Right lung (tissue), 5 donors: ENCODE measurements around the gene ZER1. TPM values are rescaled to one million over a fixed set of nuclear protein-coding genes. Genes with fewer than 3 reads are reported as not detected.
A peak's percentile ranks its signal among the peaks of the same experiment; 100 is the strongest.

Experiments used
- DNase-seq, 2 donors: peaks; one replicate each; pipeline ENCODE4 v3.0.0-alpha.2; 2013
- polyA plus RNA-seq, 5 donors: library from polyadenylated mRNA; unstranded; fragments of 120-200 nt; gene quantifications; one replicate each; pipeline versions ENCODE4 v1.2.1 to v1.2.3, GENCODE V29; 2013; ENCODE audit warnings: inconsistent platforms in 1 of 5, low replicate concordance in 1 of 5; ENCODE audit not compliant: insufficient read length in 5 of 5, insufficient read depth in 1 of 5

The ZER1 gene
- polyA plus RNA-seq, 5 donors: 20.4 to 32.3 (median 28.7) TPM

DNA sequence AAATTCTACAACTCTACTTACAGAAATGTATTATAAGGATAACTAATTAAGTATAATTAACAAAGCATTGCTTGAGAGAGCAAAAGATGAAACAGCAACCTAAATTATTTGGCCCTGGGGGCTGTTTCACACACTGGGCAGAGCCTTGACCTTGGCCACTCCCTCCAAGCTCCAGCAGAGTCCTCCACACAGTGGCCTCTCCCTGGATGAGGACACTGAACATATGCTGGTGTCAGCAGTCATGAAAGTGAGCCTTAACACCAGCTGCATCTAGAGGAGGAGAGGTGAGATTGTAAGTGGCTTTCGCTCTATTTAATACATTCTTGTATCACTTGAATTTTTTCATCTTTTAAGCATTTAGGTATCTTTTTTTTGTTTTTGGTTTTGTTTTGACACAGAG is 24.5 kb downstream of the ZER1 start:
- DNase-seq: no peak

DNA sequence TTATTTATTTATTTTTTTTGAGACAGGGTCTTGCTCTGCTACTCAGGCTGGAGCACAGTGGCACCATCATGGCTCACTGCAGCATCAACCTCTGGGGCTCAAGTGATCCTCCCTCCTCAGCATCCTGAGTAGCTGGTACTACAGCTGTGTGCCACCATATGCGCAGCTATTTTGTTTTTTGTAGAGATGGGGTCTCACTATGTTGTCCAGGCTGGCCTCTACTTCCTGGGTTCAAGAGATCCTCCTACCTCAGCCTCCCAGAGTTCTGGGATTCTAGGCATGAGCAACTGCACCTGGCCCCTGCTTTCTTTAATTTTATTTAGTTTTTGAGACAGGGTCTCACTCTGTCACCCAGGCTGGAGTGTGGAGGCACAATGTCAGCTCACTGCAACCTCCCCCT is 28.3 kb downstream of the ZER1 start:
- DNase-seq: no peak

DNA sequence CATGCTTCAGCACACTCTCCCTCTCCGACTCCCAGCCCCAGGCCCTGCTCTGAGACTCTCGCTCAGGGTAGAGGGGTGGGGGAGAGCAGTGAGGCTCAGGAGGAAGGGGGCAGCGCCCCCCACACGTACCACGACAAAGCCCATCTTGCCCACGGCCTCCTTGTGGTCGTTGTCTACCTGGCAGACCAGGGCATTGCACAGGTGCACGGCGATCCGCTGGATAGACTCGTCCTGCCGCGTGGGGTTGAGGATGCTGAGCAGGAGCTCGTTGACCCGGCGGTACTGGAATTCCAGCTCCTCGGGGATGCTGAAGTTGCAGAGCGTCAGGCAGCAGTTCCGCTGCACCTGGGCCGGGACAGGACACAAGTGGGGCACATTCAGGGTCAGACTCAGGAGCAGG is 29.3 kb downstream of the ZER1 start:
- no peak for DNase-seq

DNA sequence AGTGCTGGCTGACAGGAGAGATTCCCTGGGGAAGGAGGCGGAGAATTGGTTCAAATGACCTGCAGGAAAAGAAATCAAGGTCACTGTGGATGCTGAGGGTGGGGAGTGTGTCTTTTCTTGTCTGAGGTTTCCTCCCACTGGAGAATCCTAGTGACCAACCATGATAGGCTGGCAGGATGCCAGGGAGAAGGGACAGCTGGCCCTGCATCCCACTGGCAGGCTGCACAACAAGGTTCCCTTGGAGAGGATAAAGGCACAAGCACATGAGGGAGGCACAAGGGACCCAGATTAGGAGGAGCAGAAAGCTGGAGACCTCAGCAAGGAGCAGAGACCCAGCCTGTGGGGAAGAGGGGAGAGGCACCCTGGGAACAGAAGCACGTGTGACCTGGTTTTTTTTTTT is 36.4 kb downstream of the ZER1 start:
- DNase-seq: no peak

DNA sequence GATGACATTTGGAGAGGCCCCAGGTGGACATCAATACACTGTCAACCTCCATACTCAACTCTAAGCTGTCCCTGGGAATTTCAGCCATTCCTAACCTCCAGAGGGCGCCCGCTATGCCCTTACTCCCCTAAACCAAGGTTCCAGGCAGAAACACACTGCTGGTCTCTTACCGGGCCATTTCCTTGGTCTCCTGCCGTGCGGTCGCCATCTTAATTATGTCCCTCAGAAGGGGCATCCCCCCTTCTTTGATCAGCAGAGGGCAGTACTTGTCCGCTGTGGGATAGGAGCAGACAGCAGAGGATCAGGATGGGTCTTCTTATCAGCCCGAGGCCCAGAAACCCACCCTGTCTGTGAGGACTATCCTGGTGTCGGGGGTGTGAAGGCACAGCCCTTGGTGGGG is 38.5 kb downstream of the ZER1 start:
- peak; percentile 44 to 60 for DNase-seq

DNA sequence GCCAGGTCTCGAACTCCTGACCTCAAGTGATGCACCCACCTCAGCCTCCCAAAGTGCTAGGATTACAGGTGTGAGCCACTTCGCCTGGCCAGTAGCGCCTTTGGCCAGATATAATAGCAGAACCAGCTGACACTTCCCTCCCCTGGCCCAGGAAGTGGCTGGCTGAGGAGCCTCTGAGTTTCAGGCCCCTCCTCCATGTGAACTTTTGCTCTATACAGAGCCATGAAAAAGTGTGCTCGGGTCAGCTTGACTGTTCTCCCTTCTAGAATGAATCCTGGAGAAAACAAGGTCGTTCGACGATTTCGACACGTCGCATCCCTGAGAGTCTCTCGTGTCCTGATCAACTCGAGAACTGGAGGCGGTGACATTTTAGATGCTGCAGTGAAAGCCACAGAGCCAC is 39.2 kb downstream of the ZER1 start:
- no peak for DNase-seq

DNA sequence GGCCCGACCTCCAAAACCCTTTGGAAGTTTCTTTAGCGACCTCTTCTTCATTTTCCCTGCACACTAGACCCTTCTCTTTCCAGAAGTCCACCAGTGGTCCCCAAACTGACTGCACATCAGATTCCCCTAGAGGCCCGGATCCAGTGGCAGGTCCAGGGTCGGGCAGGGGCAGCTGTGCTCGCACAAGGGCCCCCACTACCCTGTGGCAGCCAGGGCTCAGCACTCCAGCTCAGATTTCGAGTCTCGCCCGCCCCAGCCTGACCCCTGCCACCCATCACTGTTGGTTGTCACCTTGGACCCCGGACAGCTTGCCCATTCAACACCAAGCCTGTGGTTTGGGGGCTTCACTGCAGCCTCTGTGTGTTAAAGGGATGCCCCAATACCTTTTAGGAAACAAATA is 40.0 kb downstream of the ZER1 start:
- DNase-seq: no peak

DNA sequence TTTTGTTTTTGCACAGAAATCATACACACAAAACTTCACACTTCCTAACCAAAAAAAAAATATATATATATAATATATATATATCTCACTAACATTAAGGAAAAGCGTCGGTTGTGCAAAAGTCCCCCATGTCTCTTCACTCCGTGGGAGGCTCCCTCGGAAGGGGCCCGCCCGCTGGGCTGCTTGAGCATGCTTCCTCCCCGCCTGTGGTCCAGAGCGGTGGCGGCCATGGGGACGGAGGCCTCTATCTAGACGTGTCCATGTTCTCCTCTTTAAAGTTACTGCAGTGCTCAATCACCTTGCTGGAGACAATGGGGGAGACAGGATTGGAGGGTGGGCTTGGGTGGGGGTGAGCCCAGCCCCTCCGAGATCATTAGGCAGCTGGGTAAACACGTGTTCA is 40.6 kb downstream of the ZER1 start:
- DNase-seq: no peak

DNA sequence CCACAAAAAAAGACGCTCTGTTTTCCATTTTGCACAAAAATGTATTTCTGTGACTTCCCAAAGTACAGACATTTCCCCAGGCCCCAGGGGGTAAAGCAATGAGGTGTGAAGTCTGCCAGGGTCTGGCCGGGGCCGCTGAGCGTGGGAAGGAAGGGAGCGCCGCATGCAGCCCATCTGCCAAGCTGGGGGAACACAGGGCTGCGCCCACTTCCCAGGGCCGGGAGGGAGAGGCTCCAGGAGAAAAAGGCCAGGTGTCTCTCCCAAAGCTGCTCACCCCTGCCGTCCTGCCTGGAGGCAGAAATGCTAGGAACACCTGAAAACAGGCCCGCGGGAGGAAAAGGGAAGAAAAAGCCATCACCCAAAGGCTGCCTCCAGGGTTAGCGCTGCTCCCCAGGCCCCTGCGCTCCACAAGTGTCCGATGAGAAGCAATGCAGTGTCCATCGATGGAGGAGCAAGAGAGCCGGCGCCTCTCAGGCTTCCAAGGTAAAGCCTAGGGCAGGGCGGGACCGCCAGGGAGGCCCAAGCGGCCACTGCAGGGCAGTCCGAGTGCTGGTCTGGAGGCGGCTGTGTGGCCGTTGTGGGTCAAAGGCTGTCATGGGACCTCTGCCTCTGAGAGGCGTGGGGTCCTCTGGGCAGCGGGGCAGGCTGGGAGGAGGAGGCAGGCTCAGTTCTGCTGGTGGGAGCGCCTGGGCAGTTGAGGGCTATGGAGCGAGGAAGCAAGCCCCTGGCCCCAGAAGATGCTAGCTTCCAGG is 41.8 kb downstream of the ZER1 start:
- no peak for DNase-seq

DNA sequence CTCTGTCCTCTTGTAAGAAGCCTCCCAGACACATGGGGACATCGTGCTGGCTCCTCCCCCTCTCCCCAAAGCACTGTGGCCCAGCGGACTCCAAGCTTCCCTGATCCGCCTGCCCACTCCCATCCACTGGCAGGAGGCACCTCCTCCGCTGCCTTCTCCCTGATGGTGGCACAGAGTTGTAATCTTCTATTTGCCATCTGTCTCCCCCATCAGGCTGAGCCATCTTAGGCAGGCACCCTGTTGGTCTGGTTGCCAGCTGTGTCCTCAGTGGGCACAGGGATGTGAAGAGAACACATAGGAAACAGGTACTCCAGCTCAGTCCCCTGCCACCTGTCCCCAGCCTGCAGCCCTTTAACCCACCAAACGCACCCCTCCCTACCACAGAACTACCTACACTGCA is 42.4 kb downstream of the ZER1 start:
- DNase-seq: no peak

DNA sequence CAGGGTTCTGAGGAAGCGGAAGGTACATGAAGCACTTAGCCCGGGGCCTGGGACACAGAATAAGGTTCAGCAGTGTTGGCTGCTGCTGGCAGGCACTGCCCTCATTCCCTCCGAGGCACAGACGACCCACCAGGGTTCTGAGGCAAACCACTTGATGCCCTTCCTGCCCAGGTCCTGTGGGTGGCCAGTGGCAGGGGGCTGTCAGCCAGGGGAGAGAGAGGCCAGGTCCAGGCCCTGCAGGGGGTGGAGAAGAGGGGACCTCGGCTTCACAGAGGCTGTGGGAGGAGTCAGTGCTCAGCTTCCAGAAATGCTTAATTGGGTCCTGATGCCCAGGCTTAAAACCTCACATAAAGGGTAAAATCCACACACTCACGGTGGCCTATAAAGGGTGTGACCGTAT is 43.4 kb downstream of the ZER1 start:
- no peak for DNase-seq

DNA sequence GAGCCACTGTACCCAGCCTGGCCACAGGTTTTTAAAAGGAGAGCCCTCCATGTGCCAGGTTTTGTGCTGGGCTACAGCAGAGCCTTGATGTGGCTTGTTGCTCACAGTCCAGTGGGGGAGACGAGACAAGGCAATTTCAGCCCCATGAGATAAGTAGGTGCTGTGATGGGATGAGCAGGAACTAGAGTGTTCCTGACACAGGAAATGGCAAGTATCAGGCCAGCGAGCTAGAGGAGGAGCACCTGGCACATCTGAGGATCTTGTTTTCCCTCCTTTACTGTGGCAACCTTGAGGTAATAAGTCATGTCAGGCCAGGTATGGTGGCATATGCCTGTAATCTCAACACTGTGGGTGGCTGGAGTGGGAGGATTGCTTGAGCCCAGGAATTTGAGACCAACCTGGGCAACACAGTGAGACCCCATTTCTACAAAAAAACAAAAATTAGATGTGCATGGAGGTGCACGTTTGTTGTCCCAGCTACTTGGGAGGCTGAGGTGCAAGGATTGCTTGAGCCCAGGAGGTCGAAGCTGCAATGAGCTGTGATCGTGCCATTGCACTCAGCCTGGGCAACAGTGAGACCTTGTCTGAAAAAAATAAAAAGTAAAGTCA is 44.0 kb downstream of the ZER1 start:
- no peak for DNase-seq

DNA sequence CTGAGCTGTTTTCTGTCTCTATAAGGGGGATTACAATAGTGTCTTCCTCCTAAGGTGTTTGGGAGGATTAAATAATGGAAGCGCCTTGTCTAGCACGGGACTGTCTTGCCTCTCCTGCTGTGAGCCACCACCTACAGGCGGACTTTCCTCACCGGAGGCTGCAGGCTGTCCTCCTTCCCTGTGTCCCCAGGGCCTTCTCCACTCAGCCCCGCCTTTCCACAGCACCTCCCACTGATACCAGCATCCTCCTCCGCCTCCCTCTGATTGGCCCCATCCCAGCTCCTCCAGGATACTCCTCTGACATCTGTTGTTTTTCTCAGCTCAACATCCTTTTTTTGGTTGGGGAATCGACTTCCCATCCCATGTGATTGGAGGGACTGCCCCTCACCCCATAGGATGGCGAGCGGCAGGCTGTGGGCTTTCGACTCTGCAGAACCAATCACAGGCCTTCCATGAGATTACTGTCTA is 46.9 kb downstream of the ZER1 start:
- no peak for DNase-seq

DNA sequence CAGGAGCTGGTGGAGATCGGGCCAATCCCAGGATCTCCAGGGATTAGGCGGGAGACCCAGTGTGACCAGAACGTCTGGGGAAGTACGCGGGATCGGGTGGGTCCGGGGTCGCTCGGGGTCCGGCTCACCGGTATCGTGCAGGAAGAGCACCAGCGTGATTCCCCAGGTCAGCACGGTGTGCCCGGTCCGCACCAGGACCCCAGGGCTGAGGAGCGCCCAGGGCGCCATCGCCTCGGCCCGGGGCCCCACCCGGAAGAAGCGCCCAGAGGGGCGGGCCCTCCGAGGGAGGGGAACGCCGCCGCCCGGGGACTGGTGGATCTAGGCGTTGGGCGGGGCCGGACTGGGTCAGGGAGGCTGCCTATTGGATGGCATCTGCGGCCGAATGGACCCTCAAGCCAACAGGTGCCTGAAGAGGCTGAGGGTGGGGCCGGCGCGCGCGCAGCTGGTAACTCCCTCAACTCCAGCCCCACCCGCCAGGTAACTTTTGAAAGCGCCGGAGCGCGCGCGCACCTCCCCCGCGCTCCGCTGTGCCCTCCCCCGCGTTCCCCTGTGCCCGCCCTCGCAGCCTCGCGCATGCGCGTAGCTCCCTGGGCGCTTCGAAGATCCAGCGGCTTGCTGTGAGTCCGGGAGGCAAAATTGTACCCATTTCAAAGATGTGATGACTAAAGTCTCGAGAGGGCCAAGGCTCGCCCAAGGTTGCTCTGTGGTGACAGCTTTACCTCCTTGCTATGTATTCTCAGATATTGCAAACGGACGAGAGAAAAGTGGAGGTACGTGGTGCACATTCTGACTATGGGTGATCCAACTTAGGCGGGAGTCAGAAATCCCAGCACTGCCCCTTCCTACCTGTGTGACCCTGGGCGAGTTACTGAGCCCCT is 47.6 kb downstream of the ZER1 start, which contains the start of gene ZDHHC12:
Gene ZDHHC12 (minus strand): TSS at position 262 of the 878 bp plus-strand sequence. CDS start 34 bp downstream, at position 228.
- DNase-seq: peak; percentile 83 to 87

DNA sequence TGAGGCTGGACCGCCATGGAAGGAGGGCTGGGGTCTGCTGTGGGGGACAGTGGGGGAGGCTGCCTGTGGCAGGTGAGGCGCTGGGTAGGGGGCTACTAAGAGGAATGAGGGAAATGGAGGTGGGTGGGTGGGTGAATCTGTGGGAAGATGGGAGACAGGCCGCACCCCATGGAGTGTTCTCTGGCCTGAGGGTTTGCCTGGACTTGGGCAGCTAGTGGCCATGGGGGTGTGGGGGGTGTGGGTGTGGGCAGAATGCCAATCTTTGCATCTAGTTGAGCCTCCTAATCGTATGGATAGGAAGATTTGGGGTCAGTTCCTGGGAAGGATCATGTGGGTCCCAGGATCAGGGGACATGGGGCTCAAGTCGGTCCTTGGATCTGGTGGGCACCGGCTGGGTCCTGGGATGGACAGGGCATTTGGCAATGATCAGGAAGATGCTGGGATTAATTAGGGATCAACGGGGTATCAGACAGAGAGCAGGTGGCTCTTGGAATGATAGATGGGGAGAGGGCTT is 48.3 kb downstream of the ZER1 start:
- DNase-seq: no peak

DNA sequence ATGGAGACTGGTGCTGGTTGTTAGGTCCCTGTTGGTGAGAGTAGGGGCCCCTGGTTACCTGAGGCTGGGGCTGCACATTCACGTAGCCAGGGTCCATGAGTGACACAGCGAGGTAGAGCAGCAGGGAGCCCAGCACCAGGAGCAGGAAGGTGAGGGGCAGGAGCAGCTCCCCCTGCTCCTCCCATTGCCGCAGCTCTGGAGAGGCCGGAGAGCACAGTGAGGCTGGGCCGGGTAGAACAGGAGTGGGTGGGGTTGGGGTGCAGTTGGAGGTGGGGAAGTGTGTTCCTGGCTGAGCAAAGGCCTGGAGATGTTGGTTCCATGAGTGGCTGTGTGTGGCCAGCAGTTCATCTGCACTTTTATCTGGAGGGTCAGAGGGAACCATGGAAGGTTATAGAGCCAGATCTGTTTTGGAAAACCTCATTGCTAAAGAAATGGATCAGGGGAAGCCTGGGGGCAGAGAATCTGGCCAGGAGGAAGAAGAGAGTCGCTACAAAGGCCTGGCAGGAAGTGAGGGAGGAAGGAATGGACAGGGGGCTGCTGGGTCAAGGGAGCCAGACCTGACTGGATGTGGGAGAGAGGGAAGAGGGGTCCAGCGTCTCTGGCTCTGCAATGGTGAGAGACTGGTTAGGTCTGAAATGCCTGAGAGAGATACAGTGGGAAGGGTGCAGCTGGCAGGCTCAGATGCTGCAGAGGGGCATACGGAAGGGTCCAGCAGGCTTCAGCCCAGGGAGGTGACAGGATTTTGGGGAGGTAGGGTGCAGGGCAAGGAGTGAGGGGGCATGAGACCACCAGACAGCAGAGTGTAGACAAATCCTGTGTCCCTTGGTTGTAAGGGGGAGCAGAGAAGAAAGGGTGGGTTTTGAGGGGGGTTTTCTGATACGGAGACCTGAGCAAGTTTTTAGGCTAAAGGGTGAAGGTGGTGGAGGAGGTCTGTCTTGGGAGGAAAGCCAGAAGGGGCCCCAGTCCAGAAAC is 49.1 kb downstream of the ZER1 start:
- no peak for DNase-seq

DNA sequence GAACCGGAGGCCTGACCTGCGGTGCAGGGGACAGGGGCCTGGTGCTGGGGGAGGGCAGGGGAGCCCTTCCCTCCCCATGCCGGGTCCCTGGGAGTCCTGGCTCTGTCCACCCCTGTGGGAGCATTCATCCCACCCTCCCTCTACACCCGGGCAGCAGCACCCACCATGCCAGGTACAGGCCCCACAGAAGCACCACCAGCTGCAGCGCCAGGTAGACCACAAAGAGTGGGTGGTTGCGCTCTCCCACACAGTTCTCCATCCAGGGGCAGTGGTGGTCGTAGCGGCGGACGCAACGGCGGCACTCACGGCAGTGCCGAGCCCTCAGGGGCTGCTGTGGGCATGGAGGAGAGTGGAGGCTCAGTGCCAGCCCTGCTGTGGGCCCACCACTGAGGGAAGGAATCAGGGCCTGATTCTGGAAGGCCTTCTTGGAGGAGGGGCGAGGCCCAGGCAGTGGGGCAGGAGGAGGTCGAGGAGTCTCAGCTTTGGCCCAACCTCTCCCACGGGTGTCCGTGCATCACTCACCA is 50.2 kb downstream of the ZER1 start:
- no peak for DNase-seq

DNA sequence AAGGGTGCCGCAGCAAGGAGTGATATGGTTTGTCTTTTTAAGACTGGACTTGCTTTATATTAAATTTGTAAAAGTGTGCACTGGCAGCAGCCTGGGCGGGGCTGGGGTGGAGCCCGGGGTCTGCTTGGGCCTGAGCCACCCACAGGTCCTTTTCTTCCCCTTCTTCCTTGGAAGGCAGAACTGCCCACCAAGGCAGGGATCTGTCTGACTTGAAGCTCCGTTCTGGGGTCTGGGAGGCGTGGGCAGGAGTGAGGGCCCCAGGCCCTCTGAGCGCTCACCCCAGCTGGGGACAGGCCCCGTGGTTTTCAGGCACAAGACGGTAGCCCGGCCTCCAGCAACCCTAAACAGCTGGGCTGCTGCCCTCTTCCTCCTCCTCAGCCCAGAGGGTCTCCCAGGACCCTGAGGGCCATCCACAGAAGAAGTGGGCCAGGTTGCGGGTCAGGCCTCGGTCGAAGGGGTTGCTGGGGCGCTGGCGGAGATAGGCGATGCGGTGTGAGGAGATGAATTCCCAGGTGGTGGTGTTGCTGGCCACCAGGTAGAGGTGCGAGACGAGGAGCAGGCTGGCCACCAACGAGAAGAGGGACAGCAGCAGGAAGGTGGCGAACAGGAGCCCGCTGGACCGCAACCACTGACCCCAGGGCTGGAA is 50.8 kb downstream of the ZER1 start:
- DNase-seq: no peak

DNA sequence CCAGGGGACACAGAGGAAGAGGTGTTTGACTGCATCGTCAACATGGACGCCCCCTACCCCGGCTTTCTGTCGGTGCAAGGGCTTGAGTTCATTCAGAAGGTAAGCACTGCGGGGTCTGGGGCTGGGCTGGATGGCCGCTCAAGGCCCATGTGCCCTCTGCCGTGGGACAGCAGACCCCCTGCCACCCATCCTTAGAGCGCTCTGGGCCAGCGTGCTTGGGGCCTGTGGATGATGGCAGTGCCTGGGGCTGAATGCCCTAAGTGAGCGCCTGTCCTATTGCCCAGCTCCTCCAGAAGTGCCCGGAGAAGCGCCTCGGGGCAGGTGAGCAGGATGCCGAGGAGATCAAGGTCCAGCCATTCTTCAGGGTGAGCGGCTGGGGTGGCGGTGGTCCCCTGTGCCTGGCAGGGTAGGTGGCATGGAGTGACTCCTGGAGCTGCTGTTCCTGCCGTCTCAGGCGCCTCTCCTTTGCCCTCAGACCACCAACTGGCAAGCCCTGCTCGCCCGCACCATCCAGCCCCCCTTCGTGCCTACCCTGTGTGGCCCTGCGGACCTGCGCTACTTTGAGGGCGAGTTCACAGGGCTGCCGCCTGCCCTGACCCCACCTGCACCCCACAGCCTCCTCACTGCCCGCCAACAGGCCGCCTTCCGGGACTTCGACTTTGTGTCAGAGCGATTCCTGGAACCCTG is 51.7 kb downstream of the ZER1 start:
- DNase-seq: no peak

DNA sequence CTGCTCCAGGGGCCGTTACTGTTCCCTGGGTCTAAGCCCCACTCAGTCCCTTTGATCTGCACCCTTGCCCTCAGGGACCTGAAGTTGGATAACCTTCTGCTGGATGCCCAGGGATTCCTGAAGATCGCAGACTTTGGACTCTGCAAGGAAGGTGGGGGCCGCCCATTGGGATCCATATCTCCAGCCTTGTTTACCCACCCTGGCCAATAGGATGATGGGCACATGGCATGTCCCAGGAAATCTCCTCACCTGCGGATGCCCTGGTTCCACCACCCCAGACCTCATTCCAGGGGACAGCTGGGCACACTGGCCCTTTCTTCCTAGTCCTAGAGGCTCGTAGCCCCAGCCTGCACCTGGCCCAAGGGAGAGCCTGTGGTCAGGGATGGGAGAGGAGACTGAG is 53.3 kb downstream of the ZER1 start:
- no peak for DNase-seq
